SK-N-SH treated with all-trans-retinoic acid at 6 μM for 48 hours (cell line): Measurements from ENCODE around the gene SLC44A2.

Experiments used
- ATAC-seq: fragments of 200-7000 bp; cut with Tn5 transposase; 3 replicates; pipeline ENCODE4 v1.9.1; 2020; ENCODE audit warnings: mild to moderate bottlenecking, moderate library complexity
- ARNTL ChIP-seq: fragments of 450-650 bp; formaldehyde crosslinking; IDR thresholded peaks from 2 replicates; pipeline ENCODE4 v1.5.0; 2020; ENCODE audit warnings: low read depth, mild to moderate bottlenecking, moderate library complexity, borderline replicate concordance
- BACH2 ChIP-seq: fragments of 250-450 bp; sonication (Bioruptor Pico); IDR thresholded peaks from 2 replicates; pipeline ENCODE4 v1.9.0; 2021; ENCODE audit warnings: mild to moderate bottlenecking, borderline replicate concordance
- CSDC2 ChIP-seq: fragments of 250-450 bp; sonication (Bioruptor Pico); IDR thresholded peaks from 2 replicates; pipeline ENCODE4 v1.5.0; 2020; ENCODE audit warnings: mild to moderate bottlenecking, moderate library complexity
- ESRRG ChIP-seq: fragments of 250-450 bp; sonication (Bioruptor Pico); IDR thresholded peaks from 2 replicates; pipeline ENCODE4 v1.6.1; 2021; ENCODE audit warnings: mild to moderate bottlenecking
- GLIS3 ChIP-seq: fragments of 250-450 bp; sonication (Bioruptor Pico); IDR thresholded peaks from 2 replicates; pipeline ENCODE4 v1.5.0; 2020; ENCODE audit warnings: mild to moderate bottlenecking, moderate library complexity
- ISL1 ChIP-seq: fragments of 250-450 bp; sonication (Bioruptor Pico); IDR thresholded peaks from 2 replicates; pipeline ENCODE4 v2.1.2; 2022; ENCODE audit warnings: mild to moderate bottlenecking, moderate library complexity
- OSR1 ChIP-seq: fragments of 250-450 bp; sonication (Bioruptor Pico); IDR thresholded peaks from 2 replicates; pipeline ENCODE4 v1.8.0; 2022; ENCODE audit warnings: moderate library complexity, mild to moderate bottlenecking, inconsistent platforms
- PPARA ChIP-seq: fragments of 250-450 bp; sonication (Bioruptor Pico); IDR thresholded peaks from 2 replicates; pipeline ENCODE4 v1.5.0; 2020; ENCODE audit warnings: mild to moderate bottlenecking, borderline replicate concordance
- RARB ChIP-seq: fragments of 250-450 bp; sonication (Bioruptor Pico); IDR thresholded peaks from 2 replicates; pipeline ENCODE4 v1.8.0; 2021; ENCODE audit warnings: mild to moderate bottlenecking, moderate library complexity
- SNAI2 ChIP-seq: fragments of 250-450 bp; sonication (Bioruptor Pico); IDR thresholded peaks from 2 replicates; pipeline ENCODE4 v1.5.0; 2020; ENCODE audit warnings: mild to moderate bottlenecking, moderate library complexity
- TCF4 ChIP-seq: fragments of 250-450 bp; sonication (Bioruptor Pico); IDR thresholded peaks from 2 replicates; pipeline ENCODE4 v1.8.0; 2021; ENCODE audit warnings: mild to moderate bottlenecking, moderate library complexity, borderline replicate concordance
- TOX ChIP-seq: fragments of 250-450 bp; sonication (Bioruptor Pico); IDR thresholded peaks from 2 replicates; pipeline ENCODE4 v1.8.0; 2021; ENCODE audit warnings: mild to moderate bottlenecking, moderate library complexity, borderline replicate concordance
- ZFP3 ChIP-seq: fragments of 250-450 bp; sonication (Bioruptor Pico); IDR thresholded peaks from 2 replicates; pipeline ENCODE4 v1.5.0; 2020; ENCODE audit warnings: mild to moderate bottlenecking, moderate library complexity
- ZFP30 ChIP-seq: fragments of 450-650 bp; formaldehyde crosslinking; IDR thresholded peaks from 2 replicates; pipeline ENCODE4 v1.5.0; 2022; ENCODE audit warnings: mild to moderate bottlenecking, moderate library complexity
- ZNF565 ChIP-seq: fragments of 450-650 bp; formaldehyde crosslinking; conservative IDR thresholded peaks from 2 replicates; pipeline ENCODE4 v1.5.0; 2020; ENCODE audit warnings: low read depth, mild to moderate bottlenecking, moderate library complexity
- ZNF70 ChIP-seq: fragments of 450-650 bp; formaldehyde crosslinking; IDR thresholded peaks from 2 replicates; pipeline ENCODE4 v1.5.0; 2020; ENCODE audit warnings: mild to moderate bottlenecking, moderate library complexity
- ZNF8 ChIP-seq: fragments of 450-650 bp; formaldehyde crosslinking; IDR thresholded peaks from 2 replicates; pipeline ENCODE4 v1.5.0; 2020; ENCODE audit warnings: mild to moderate bottlenecking, moderate library complexity
- TF ChIP-seq, protein P1 (sequence below): fragments of 250-450 bp; sonication (Bioruptor Pico); IDR thresholded peaks from 2 replicates; pipeline ENCODE4 v1.5.1; 2020; ENCODE audit warnings: low read depth, mild to moderate bottlenecking, moderate library complexity
- TF ChIP-seq, protein P2 (sequence below): fragments of 250-450 bp; sonication (Bioruptor Pico); IDR thresholded peaks from 2 replicates; pipeline ENCODE4 v1.5.1; 2021; ENCODE audit warnings: mild to moderate bottlenecking, moderate library complexity
- TF ChIP-seq, protein P3 (sequence below): fragments of 250-450 bp; sonication (Bioruptor Pico); IDR thresholded peaks from 2 replicates; pipeline ENCODE4 v1.8.0; 2021; ENCODE audit warnings: low read depth, mild to moderate bottlenecking, moderate library complexity, borderline replicate concordance
- TF ChIP-seq, protein P4 (sequence below): fragments of 250-450 bp; sonication (Bioruptor Pico); IDR thresholded peaks from 2 replicates; pipeline ENCODE4 v1.8.0; 2020; ENCODE audit warnings: mild to moderate bottlenecking, moderate library complexity, borderline replicate concordance

The SLC44A2 gene

DNA sequence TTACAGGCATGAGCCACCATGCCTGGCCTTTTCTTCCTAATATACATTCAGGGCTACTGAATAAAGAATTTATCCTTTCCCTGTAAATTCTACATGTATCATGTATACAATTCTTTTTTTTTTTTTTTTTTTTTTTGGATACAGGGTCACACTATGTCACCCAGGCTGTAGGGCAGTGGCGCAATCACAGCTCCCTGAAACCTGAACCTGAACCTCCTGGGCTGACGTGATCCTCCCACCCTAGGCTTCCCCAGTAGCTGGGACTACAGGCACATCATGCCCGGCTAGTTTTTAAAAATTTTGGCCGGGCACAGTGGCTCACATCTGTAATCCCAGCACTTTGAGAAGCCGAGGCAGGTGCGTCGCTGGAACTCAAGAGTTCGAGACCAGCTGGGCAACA, 6.5 kb upstream of the SLC44A2 start:
- TF ChIP-seq, protein P1, sequence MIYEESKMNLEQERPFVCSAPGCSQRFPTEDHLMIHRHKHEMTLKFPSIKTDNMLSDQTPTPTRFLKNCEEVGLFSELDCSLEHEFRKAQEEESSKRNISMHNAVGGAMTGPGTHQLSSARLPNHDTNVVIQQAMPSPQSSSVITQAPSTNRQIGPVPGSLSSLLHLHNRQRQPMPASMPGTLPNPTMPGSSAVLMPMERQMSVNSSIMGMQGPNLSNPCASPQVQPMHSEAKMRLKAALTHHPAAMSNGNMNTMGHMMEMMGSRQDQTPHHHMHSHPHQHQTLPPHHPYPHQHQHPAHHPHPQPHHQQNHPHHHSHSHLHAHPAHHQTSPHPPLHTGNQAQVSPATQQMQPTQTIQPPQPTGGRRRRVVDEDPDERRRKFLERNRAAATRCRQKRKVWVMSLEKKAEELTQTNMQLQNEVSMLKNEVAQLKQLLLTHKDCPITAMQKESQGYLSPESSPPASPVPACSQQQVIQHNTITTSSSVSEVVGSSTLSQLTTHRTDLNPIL (CRISPR knock-in tag), result no peak
- TF ChIP-seq ISL1 (CRISPR knock-in tag) (no peak), CSDC2 (CRISPR knock-in tag) (no peak), ZNF70 (CRISPR knock-in tag) (no peak), TCF4 (CRISPR knock-in tag) (no peak), ARNTL (no peak), ESRRG (CRISPR knock-in tag) (no peak), BACH2 (CRISPR knock-in tag) (no peak), GLIS3 (CRISPR knock-in tag) (no peak), ZFP30 (CRISPR knock-in tag) (no peak)
- TF ChIP-seq, protein P2, sequence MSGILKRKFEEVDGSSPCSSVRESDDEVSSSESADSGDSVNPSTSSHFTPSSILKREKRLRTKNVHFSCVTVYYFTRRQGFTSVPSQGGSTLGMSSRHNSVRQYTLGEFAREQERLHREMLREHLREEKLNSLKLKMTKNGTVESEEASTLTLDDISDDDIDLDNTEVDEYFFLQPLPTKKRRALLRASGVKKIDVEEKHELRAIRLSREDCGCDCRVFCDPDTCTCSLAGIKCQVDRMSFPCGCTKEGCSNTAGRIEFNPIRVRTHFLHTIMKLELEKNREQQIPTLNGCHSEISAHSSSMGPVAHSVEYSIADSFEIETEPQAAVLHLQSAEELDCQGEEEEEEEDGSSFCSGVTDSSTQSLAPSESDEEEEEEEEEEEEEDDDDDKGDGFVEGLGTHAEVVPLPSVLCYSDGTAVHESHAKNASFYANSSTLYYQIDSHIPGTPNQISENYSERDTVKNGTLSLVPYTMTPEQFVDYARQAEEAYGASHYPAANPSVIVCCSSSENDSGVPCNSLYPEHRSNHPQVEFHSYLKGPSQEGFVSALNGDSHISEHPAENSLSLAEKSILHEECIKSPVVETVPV (CRISPR knock-in tag), result no peak
- no peak for ATAC-seq

DNA sequence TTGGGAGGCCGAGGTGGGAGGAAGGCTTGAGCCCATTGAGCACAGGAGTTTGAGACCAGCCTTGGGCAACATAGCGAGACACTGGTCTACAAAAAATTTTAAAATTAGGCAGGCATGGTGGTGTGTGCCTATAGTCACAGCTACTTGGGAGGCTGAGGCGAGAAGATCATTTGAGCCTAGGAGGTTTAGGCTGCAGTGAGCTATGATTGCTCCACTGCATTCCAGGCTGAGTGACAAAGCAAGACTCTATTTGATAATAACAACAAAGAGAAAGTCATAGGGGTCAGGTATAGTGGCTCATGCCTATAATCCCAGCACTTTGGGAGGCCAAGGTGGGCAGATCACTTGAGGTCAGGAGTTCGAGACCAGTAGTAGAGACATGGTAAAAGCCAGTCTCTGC, 4.6 kb upstream of the SLC44A2 start:
- TF ChIP-seq, protein P1 (CRISPR knock-in tag), result no peak
- TF ChIP-seq GLIS3 (CRISPR knock-in tag) (no peak), BACH2 (CRISPR knock-in tag) (no peak), ISL1 (CRISPR knock-in tag) (no peak), ZFP30 (CRISPR knock-in tag) (no peak), ZNF70 (CRISPR knock-in tag) (no peak), TCF4 (CRISPR knock-in tag) (no peak), PPARA (CRISPR knock-in tag) (no peak), SNAI2 (CRISPR knock-in tag) (no peak)
- TF ChIP-seq, protein P3, sequence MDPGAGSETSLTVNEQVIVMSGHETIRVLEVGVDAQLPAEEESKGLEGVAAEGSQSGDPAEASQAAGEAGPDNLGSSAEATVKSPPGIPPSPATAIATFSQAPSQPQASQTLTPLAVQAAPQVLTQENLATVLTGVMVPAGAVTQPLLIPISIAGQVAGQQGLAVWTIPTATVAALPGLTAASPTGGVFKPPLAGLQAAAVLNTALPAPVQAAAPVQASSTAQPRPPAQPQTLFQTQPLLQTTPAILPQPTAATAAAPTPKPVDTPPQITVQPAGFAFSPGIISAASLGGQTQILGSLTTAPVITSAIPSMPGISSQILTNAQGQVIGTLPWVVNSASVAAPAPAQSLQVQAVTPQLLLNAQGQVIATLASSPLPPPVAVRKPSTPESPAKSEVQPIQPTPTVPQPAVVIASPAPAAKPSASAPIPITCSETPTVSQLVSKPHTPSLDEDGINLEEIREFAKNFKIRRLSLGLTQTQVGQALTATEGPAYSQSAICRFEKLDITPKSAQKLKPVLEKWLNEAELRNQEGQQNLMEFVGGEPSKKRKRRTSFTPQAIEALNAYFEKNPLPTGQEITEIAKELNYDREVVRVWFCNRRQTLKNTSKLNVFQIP (CRISPR knock-in tag), result no peak
- TF ChIP-seq, protein P4, sequence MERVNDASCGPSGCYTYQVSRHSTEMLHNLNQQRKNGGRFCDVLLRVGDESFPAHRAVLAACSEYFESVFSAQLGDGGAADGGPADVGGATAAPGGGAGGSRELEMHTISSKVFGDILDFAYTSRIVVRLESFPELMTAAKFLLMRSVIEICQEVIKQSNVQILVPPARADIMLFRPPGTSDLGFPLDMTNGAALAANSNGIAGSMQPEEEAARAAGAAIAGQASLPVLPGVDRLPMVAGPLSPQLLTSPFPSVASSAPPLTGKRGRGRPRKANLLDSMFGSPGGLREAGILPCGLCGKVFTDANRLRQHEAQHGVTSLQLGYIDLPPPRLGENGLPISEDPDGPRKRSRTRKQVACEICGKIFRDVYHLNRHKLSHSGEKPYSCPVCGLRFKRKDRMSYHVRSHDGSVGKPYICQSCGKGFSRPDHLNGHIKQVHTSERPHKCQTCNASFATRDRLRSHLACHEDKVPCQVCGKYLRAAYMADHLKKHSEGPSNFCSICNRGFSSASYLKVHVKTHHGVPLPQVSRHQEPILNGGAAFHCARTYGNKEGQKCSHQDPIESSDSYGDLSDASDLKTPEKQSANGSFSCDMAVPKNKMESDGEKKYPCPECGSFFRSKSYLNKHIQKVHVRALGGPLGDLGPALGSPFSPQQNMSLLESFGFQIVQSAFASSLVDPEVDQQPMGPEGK (CRISPR knock-in tag), result no peak
- TF ChIP-seq, all 23 proteins: peak for 0
- ATAC-seq, result no peak

DNA sequence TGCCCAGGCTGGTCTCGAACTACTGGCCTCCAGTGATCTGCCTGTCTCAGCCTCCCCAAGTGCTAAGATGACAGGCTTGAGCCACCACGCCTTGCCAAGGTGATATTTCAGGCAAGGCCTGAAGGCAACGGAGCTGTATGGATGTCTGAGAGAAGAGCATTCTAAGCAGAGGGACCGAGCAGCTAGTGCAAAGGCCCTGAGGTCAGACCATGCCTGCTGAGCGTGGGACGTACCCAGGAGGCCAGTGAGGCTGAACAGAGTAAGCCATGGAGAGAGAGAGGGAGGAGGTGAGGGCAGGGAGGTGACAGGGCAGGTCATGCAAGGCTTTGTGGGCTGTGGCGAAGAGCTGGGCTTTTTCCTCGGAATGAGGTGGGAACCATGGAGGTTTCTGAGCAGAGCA, 3.4 kb upstream of the SLC44A2 start:
- ATAC-seq, result no peak
- TF ChIP-seq PPARA (CRISPR knock-in tag), result no peak
- no peak for TF ChIP-seq ZNF565 (CRISPR knock-in tag)
- TF ChIP-seq, protein P3 (CRISPR knock-in tag), result no peak
- no peak for TF ChIP-seq ZFP30 (CRISPR knock-in tag)
- TF ChIP-seq ZNF8 (CRISPR knock-in tag), result no peak
- TF ChIP-seq, protein P2 (CRISPR knock-in tag), result no peak
- TF ChIP-seq ZFP3 (CRISPR knock-in tag), result no peak
- no peak for TF ChIP-seq RARB (CRISPR knock-in tag)
- TF ChIP-seq TOX, result no peak
- TF ChIP-seq SNAI2 (CRISPR knock-in tag), result no peak
- TF ChIP-seq ESRRG (CRISPR knock-in tag), result no peak
- TF ChIP-seq, protein P1 (CRISPR knock-in tag), result no peak
- TF ChIP-seq ISL1 (CRISPR knock-in tag), result no peak
- TF ChIP-seq, protein P4 (CRISPR knock-in tag), result no peak
- TF ChIP-seq TCF4 (CRISPR knock-in tag), result no peak
- TF ChIP-seq OSR1 (CRISPR knock-in tag), result no peak
